HepG2 (cell line): ENCODE data around the gene EFCAB8. TPM values are rescaled to one million over a fixed set of nuclear protein-coding genes. Genes with fewer than 3 reads are reported as not detected.

Source experiments
- ARNTL ChIP-seq: sonication (generic); formaldehyde crosslinking; IDR thresholded peaks from 2 replicates; pipeline ENCODE4 v1.4.0; 2020; ENCODE audit warnings: mild to moderate bottlenecking, missing genetic modification reagents
- CENPBD1 ChIP-seq: sonication (generic); formaldehyde crosslinking; IDR thresholded peaks from 2 replicates; pipeline ENCODE4 v1.8.0; 2022; ENCODE audit warnings: missing genetic modification reagents, low read depth, mild to moderate bottlenecking, borderline replicate concordance
- GZF1 ChIP-seq: sonication (generic); formaldehyde crosslinking; IDR thresholded peaks from 2 replicates; pipeline ENCODE4 v1.5.1; 2020; ENCODE audit warnings: mild to moderate bottlenecking, missing genetic modification reagents
- MEIS2 ChIP-seq: sonication (generic); formaldehyde crosslinking; IDR thresholded peaks from 2 replicates; pipeline ENCODE4 v1.9.0; 2021; ENCODE audit warnings: mild to moderate bottlenecking, missing genetic modification reagents
- PTBP1 ChIP-seq: fragments of 200-400 bp; formaldehyde crosslinking; IDR thresholded peaks from 2 replicates; pipeline ENCODE4 v1.6.1; 2018; ENCODE audit warnings: low read length, low read depth; ENCODE audit not compliant: poor library complexity, severe bottlenecking
- RAD21 ChIP-seq: fragments of 450-650 bp; formaldehyde crosslinking; IDR thresholded peaks from 2 replicates; pipeline ENCODE4 v1.5.0; 2020; ENCODE audit warnings: mild to moderate bottlenecking
- SALL1 ChIP-seq: sonication (generic); formaldehyde crosslinking; IDR thresholded peaks from 2 replicates; pipeline ENCODE4 v1.8.0; 2022; ENCODE audit warnings: mild to moderate bottlenecking, missing genetic modification reagents
- STAT5B ChIP-seq: sonication (generic); formaldehyde crosslinking; IDR thresholded peaks from 2 replicates; pipeline ENCODE4 v1.4.0; 2020; ENCODE audit warnings: missing genetic modification reagents
- ZBTB1 ChIP-seq: sonication (generic); formaldehyde crosslinking; IDR thresholded peaks from 2 replicates; pipeline ENCODE4 v1.4.0; 2020; ENCODE audit warnings: missing genetic modification reagents, borderline replicate concordance
- ZNF780A ChIP-seq: sonication (generic); formaldehyde crosslinking; IDR thresholded peaks from 2 replicates; pipeline ENCODE4 v1.8.0; 2022; ENCODE audit warnings: mild to moderate bottlenecking, missing genetic modification reagents, moderate library complexity
- ZNF839 ChIP-seq: sonication (generic); formaldehyde crosslinking; IDR thresholded peaks from 2 replicates; pipeline ENCODE4 v1.4.0; 2020; ENCODE audit warnings: missing genetic modification reagents, mild to moderate bottlenecking, borderline replicate concordance
- ZSCAN29 ChIP-seq: sonication (generic); formaldehyde crosslinking; conservative IDR thresholded peaks from 2 replicates; pipeline ENCODE4 v1.4.0; 2020; ENCODE audit warnings: mild to moderate bottlenecking, missing genetic modification reagents
- polyA plus RNA-seq, 8 experiments: library from polyadenylated mRNA; depleted of rRNA in 3 of 8; stranded (reverse) in 7 of 8; unstranded in 1 of 8; fragments of >200 nt; fragmentation: Illumina TruSeq in 4 of 8; extraction: Trizol in 4 of 8; gene quantifications; 2 replicates each; pipeline versions ENCODE4 v1.2.1 to v1.2.3, GENCODE V29; 2011 to 2016; ENCODE audit warnings: low read depth in 4 of 8, missing spikeins in 1 of 8, mixed read lengths in 1 of 8; ENCODE audit not compliant: insufficient read depth in 1 of 8
- total RNA-seq, 5 experiments: library from RNA; depleted of rRNA; stranded (reverse); fragments of >200 nt; fragmentation: Illumina TruSeq; extraction: Trizol; gene quantifications; 2 replicates each; pipeline ENCODE4 v1.2.3, GENCODE V29; 2016; ENCODE audit warnings: low read depth in 1 of 5
- TF ChIP-seq, protein P1 (sequence below): sonication (generic); formaldehyde crosslinking; IDR thresholded peaks from 2 replicates; pipeline ENCODE4 v1.4.0; 2020; ENCODE audit warnings: missing genetic modification reagents
- TF ChIP-seq, protein P2 (sequence below), 2 experiments: IDR thresholded peaks; 2 replicates each; pipeline ENCODE4 v1.6.1; 2011 to 2012; ENCODE audit warnings: low read length in 2 of 2, borderline replicate concordance in 1 of 2, low read depth in 1 of 2, mild to moderate bottlenecking in 1 of 2, moderate library complexity in 1 of 2
- TF ChIP-seq, protein P3 (sequence below): sonication (generic); formaldehyde crosslinking; IDR thresholded peaks from 2 replicates; pipeline ENCODE4 v1.4.0; 2020; ENCODE audit warnings: missing genetic modification reagents

EFCAB8 gene
- total and polyA plus RNA-seq, 2 of the 13 experiments (the other 11 are each of a cell fraction or from before 2014, with no cell fraction given): 0.15 to 0.22 TPM

GRCh38 chr20:33009214-33010132, 150.8 kb downstream of the EFCAB8 start (continued):
- TF ChIP-seq, protein P1, sequence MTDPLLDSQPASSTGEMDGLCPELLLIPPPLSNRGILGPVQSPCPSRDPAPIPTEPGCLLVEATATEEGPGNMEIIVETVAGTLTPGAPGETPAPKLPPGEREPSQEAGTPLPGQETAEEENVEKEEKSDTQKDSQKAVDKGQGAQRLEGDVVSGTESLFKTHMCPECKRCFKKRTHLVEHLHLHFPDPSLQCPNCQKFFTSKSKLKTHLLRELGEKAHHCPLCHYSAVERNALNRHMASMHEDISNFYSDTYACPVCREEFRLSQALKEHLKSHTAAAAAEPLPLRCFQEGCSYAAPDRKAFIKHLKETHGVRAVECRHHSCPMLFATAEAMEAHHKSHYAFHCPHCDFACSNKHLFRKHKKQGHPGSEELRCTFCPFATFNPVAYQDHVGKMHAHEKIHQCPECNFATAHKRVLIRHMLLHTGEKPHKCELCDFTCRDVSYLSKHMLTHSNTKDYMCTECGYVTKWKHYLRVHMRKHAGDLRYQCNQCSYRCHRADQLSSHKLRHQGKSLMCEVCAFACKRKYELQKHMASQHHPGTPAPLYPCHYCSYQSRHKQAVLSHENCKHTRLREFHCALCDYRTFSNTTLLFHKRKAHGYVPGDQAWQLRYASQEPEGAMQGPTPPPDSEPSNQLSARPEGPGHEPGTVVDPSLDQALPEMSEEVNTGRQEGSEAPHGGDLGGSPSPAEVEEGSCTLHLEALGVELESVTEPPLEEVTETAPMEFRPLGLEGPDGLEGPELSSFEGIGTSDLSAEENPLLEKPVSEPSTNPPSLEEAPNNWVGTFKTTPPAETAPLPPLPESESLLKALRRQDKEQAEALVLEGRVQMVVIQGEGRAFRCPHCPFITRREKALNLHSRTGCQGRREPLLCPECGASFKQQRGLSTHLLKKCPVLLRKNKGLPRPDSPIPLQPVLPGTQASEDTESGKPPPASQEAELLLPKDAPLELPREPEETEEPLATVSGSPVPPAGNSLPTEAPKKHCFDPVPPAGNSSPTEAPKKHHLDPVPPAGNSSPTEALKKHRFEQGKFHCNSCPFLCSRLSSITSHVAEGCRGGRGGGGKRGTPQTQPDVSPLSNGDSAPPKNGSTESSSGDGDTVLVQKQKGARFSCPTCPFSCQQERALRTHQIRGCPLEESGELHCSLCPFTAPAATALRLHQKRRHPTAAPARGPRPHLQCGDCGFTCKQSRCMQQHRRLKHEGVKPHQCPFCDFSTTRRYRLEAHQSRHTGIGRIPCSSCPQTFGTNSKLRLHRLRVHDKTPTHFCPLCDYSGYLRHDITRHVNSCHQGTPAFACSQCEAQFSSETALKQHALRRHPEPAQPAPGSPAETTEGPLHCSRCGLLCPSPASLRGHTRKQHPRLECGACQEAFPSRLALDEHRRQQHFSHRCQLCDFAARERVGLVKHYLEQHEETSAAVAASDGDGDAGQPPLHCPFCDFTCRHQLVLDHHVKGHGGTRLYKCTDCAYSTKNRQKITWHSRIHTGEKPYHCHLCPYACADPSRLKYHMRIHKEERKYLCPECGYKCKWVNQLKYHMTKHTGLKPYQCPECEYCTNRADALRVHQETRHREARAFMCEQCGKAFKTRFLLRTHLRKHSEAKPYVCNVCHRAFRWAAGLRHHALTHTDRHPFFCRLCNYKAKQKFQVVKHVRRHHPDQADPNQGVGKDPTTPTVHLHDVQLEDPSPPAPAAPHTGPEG: peak; percentile 61
- TF ChIP-seq GZF1 (CRISPR knock-in tag) (peak; percentile 84; the same call in 1 of the 2 replicates), SALL1 (peak; percentile 98), ZBTB1 (CRISPR knock-in tag) (0 out of 2 replicates have a peak, but pooled peaks have one; percentile 12), CENPBD1 (CRISPR knock-in tag) (peak; percentile 81; the same call in 1 of the 2 replicates), PTBP1 (peak; percentile 72), ZNF780A (peak; percentile 89), STAT5B (peak; percentile 75; the same call in 1 of the 2 replicates), ZSCAN29 (CRISPR knock-in tag) (peak; percentile 99), RAD21 (CRISPR knock-in tag) (peak; percentile 46; the same call in 1 of the 2 replicates), ARNTL (CRISPR knock-in tag) (peak; percentile 97), ZNF839 (CRISPR knock-in tag) (peak; percentile 76; the same call in 1 of the 2 replicates), MEIS2 (peak; percentile 71)
- TF ChIP-seq, protein P2, sequence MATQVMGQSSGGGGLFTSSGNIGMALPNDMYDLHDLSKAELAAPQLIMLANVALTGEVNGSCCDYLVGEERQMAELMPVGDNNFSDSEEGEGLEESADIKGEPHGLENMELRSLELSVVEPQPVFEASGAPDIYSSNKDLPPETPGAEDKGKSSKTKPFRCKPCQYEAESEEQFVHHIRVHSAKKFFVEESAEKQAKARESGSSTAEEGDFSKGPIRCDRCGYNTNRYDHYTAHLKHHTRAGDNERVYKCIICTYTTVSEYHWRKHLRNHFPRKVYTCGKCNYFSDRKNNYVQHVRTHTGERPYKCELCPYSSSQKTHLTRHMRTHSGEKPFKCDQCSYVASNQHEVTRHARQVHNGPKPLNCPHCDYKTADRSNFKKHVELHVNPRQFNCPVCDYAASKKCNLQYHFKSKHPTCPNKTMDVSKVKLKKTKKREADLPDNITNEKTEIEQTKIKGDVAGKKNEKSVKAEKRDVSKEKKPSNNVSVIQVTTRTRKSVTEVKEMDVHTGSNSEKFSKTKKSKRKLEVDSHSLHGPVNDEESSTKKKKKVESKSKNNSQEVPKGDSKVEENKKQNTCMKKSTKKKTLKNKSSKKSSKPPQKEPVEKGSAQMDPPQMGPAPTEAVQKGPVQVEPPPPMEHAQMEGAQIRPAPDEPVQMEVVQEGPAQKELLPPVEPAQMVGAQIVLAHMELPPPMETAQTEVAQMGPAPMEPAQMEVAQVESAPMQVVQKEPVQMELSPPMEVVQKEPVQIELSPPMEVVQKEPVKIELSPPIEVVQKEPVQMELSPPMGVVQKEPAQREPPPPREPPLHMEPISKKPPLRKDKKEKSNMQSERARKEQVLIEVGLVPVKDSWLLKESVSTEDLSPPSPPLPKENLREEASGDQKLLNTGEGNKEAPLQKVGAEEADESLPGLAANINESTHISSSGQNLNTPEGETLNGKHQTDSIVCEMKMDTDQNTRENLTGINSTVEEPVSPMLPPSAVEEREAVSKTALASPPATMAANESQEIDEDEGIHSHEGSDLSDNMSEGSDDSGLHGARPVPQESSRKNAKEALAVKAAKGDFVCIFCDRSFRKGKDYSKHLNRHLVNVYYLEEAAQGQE (IDR thresholded peaks at IDR 0.05; ENCODE audit: borderline replicate concordance in 1 of 2, low read depth in 1 of 2, low read length in 2 of 2): peak in 1 of 2 experiments; percentile 67; a peak in 3 of 4 replicates
- TF ChIP-seq, protein P3, sequence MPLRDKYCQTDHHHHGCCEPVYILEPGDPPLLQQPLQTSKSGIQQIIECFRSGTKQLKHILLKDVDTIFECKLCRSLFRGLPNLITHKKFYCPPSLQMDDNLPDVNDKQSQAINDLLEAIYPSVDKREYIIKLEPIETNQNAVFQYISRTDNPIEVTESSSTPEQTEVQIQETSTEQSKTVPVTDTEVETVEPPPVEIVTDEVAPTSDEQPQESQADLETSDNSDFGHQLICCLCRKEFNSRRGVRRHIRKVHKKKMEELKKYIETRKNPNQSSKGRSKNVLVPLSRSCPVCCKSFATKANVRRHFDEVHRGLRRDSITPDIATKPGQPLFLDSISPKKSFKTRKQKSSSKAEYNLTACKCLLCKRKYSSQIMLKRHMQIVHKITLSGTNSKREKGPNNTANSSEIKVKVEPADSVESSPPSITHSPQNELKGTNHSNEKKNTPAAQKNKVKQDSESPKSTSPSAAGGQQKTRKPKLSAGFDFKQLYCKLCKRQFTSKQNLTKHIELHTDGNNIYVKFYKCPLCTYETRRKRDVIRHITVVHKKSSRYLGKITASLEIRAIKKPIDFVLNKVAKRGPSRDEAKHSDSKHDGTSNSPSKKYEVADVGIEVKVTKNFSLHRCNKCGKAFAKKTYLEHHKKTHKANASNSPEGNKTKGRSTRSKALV (CRISPR knock-in tag): no peak
